Liver (tissue), 9 donors: ENCODE data around the gene DGCR2. TPM values are rescaled to one million over a fixed set of nuclear protein-coding genes. Genes with fewer than 3 reads are reported as not detected.

Experiments
- DNase-seq: peaks from one replicate; pipeline ENCODE4 v3.0.0-alpha.2; 2017; ENCODE audit warnings: low spot score
- H3K27ac ChIP-seq, 2 donors: one replicate each; pipeline ENCODE4 v1.7.0; 2013; ENCODE audit warnings: inconsistent platforms in 2 of 2, low read length in 2 of 2, control low read depth in 1 of 2, low read depth in 1 of 2, mild to moderate bottlenecking in 1 of 2
- H3K27me3 ChIP-seq, 4 donors: one replicate each; pipeline versions ENCODE4 v1.6.1 to v1.7.0; 2013; ENCODE audit warnings: low read length in 3 of 4, inconsistent platforms in 1 of 4, mild to moderate bottlenecking in 1 of 4, moderate library complexity in 1 of 4; ENCODE audit not compliant: control insufficient read depth in 4 of 4, insufficient read depth in 4 of 4
- H3K36me3 ChIP-seq, 4 donors: one replicate each; pipeline versions ENCODE4 v1.6.1 to v1.7.0; 2013; ENCODE audit warnings: low read length in 3 of 4, mild to moderate bottlenecking in 3 of 4, low read depth in 1 of 4, moderate library complexity in 1 of 4; ENCODE audit not compliant: control insufficient read depth in 4 of 4, insufficient read depth in 3 of 4
- H3K4me1 ChIP-seq, 4 donors: one replicate each; pipeline versions ENCODE4 v1.6.1 to v1.7.0; 2013; ENCODE audit warnings: low read length in 3 of 4, mild to moderate bottlenecking in 3 of 4, moderate library complexity in 1 of 4; ENCODE audit not compliant: control insufficient read depth in 4 of 4, insufficient read depth in 4 of 4
- H3K4me3 ChIP-seq, 3 donors: one replicate each; pipeline versions ENCODE4 v1.6.1 to v1.7.0; 2013; ENCODE audit warnings: low read length in 3 of 3, control low read depth in 1 of 3, low read depth in 1 of 3, mild to moderate bottlenecking in 1 of 3
- H3K9ac ChIP-seq, 2 donors: one replicate each; pipeline ENCODE4 v1.7.0; 2013; ENCODE audit warnings: low read length in 2 of 2, mild to moderate bottlenecking in 2 of 2, moderate library complexity in 2 of 2, control low read depth in 1 of 2, low read depth in 1 of 2
- H3K9me3 ChIP-seq, 4 donors: one replicate each; pipeline versions ENCODE4 v1.6.1 to v1.7.0; 2013; ENCODE audit warnings: low read length in 3 of 4; ENCODE audit not compliant: control insufficient read depth in 4 of 4
- EGR1 ChIP-seq, 2 donors: IDR thresholded peaks; 2 replicates each; pipeline ENCODE4 v1.6.1; 2016 to 2018; ENCODE audit warnings: antibody characterized with exemption in 2 of 2, low read depth in 2 of 2
- GABPA ChIP-seq, 2 donors: IDR thresholded peaks in 1 of 2; conservative IDR thresholded peaks in 1 of 2; 2 replicates each; pipeline ENCODE4 v1.6.1; 2016; ENCODE audit warnings: antibody characterized with exemption in 2 of 2, mild to moderate bottlenecking in 1 of 2, moderate library complexity in 1 of 2
- HNF4A ChIP-seq, 2 donors: conservative IDR thresholded peaks; 2 replicates each; pipeline ENCODE4 v1.6.1; 2016; ENCODE audit warnings: antibody characterized with exemption in 2 of 2, mild to moderate bottlenecking in 2 of 2
- JUND ChIP-seq, 2 donors: IDR thresholded peaks; 2 replicates each; pipeline ENCODE4 v1.6.1; 2016; ENCODE audit warnings: antibody characterized with exemption in 2 of 2
- RAD21 ChIP-seq, 2 donors: IDR thresholded peaks; 2 replicates each; pipeline ENCODE4 v1.6.1; 2016; ENCODE audit warnings: antibody characterized with exemption in 2 of 2, mild to moderate bottlenecking in 2 of 2
- RXRA ChIP-seq, 2 donors: IDR thresholded peaks; 2 replicates each; pipeline ENCODE4 v1.6.1; 2017 to 2018; ENCODE audit warnings: antibody characterized with exemption in 2 of 2, mild to moderate bottlenecking in 1 of 2
- SP1 ChIP-seq: IDR thresholded peaks from 2 replicates; pipeline ENCODE4 v1.6.1; 2018; ENCODE audit warnings: antibody characterized with exemption, mild to moderate bottlenecking
- TAF1 ChIP-seq: conservative IDR thresholded peaks from 2 replicates; pipeline ENCODE4 v1.6.1; 2016; ENCODE audit warnings: antibody characterized with exemption, mild to moderate bottlenecking
- YY1 ChIP-seq: IDR thresholded peaks from 2 replicates; pipeline ENCODE4 v1.6.1; 2016; ENCODE audit warnings: antibody characterized with exemption, mild to moderate bottlenecking
- WGBS: extraction: QIAGEN DNeasy Blood & Tissue Kit; methylation state at CpG from one replicate; pipeline ENCODE4 v1.1.7; 2013; 5-methylcytosine and 5-hydroxymethylcytosine counted together
- polyA plus RNA-seq, 2 donors: library from polyadenylated mRNA; stranded (reverse) in 1 of 2; unstranded in 1 of 2; fragments of 200-250 nt in 1 of 2; fragments of >200 nt in 1 of 2; fragmentation: Nextera tagmentation in 1 of 2; extraction: Ambion mirVana in 1 of 2; gene quantifications; one replicate each; pipeline versions ENCODE4 v1.2.1 to v1.2.3, GENCODE V29; 2013 to 2015
- total RNA-seq, 2 donors: library from RNA; depleted of rRNA; stranded (reverse); fragments of >200 nt; gene quantifications; one replicate each; pipeline ENCODE4 v1.2.3, GENCODE V29; 2014
- TF ChIP-seq, protein P1 (sequence below): fragments of 150-350 bp; IDR thresholded peaks from 2 replicates; pipeline ENCODE4 v1.5.1; 2017; ENCODE audit warnings: improper control_type of control experiment, low read depth, low read length; ENCODE audit not compliant: missing input control
- TF ChIP-seq, protein P2 (sequence below): IDR thresholded peaks from 2 replicates; pipeline ENCODE4 v1.6.1; 2016; ENCODE audit warnings: antibody characterized with exemption
- TF ChIP-seq, protein P3 (sequence below): IDR thresholded peaks from 2 replicates; pipeline ENCODE4 v1.6.1; 2016; ENCODE audit warnings: antibody characterized with exemption
- TF ChIP-seq, protein P4 (sequence below): IDR thresholded peaks from 2 replicates; pipeline ENCODE4 v1.6.1; 2016; ENCODE audit warnings: antibody characterized with exemption
- TF ChIP-seq, protein P5 (sequence below): IDR thresholded peaks from 2 replicates; pipeline ENCODE4 v1.6.1; 2016; ENCODE audit warnings: antibody characterized with exemption, mild to moderate bottlenecking
- donor health status: healthy.
- donor health status: healthy.
- donor health status: healthy.
- donor health status: healthy.
- donor health status: healthy.

The DGCR2 gene
- total and polyA plus RNA-seq, 4 donors, result 11.2 to 30.0 (median 21.1) TPM

DNA sequence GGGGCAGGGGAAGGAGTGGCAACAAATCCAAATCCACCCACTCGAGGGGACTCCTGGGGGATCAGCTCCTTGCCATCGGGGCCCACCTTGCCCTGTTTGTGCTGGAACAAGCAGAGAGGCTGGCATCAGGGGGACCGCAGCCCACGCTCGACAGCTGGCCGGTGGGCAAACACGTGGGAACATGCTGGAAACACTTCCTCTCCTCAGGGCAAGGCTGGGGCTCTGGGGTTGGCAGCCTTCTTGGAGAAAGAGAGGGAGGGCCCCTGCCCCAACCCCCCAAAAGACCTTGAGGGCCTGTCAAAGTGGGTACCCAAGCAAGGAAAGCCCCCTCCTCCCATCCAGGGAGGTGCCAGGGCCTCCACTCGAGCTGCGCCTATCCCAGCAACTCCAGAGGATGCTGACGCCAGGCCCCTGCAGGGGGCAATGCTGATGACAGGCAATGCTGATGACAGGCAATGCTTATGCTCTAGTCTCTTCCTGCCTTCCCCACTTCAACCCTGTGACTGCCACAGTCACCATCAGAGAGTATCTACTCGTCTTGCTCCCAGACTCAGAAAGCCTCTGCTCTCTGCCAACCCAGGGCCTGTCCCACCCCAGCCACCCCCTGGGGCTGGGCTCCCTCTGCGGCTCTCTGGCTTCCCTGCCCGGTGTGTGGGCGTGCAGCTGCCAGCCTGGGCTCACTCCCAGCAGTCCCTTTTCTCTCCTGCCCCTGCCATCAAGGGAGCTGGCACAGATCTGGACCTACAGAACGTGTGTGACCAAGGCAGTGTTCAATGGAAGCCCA, 16.2 kb upstream of the DGCR2 start:
- no peak overlapping the region for H3K27ac ChIP-seq
- DNase-seq, result no peak
- no peak overlapping the region for H3K4me3 ChIP-seq
- WGBS, result 95% methylated on average over 15 of the region's 15 CpGs
- H3K4me1 ChIP-seq, result peaks cover 0 to 4% (median 3%) of the 10 kb centered on the region in 4 donors
- no peak for TF ChIP-seq SP1
- TF ChIP-seq, protein P1, sequence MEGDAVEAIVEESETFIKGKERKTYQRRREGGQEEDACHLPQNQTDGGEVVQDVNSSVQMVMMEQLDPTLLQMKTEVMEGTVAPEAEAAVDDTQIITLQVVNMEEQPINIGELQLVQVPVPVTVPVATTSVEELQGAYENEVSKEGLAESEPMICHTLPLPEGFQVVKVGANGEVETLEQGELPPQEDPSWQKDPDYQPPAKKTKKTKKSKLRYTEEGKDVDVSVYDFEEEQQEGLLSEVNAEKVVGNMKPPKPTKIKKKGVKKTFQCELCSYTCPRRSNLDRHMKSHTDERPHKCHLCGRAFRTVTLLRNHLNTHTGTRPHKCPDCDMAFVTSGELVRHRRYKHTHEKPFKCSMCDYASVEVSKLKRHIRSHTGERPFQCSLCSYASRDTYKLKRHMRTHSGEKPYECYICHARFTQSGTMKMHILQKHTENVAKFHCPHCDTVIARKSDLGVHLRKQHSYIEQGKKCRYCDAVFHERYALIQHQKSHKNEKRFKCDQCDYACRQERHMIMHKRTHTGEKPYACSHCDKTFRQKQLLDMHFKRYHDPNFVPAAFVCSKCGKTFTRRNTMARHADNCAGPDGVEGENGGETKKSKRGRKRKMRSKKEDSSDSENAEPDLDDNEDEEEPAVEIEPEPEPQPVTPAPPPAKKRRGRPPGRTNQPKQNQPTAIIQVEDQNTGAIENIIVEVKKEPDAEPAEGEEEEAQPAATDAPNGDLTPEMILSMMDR, result no peak
- TF ChIP-seq, protein P2, sequence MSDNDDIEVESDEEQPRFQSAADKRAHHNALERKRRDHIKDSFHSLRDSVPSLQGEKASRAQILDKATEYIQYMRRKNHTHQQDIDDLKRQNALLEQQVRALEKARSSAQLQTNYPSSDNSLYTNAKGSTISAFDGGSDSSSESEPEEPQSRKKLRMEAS, result no peak
- TF ChIP-seq RXRA (IDR thresholded peaks at IDR 0.05), result no peak
- TF ChIP-seq, protein P3, sequence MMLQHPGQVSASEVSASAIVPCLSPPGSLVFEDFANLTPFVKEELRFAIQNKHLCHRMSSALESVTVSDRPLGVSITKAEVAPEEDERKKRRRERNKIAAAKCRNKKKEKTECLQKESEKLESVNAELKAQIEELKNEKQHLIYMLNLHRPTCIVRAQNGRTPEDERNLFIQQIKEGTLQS, result no peak
- no peak for TF ChIP-seq JUND (IDR thresholded peaks at IDR 0.05)
- TF ChIP-seq EGR1 (IDR thresholded peaks at IDR 0.05; ENCODE audit: low read depth in 2 of 2), result no peak
- no peak for TF ChIP-seq RAD21 (IDR thresholded peaks at IDR 0.05)
- TF ChIP-seq, protein P4, sequence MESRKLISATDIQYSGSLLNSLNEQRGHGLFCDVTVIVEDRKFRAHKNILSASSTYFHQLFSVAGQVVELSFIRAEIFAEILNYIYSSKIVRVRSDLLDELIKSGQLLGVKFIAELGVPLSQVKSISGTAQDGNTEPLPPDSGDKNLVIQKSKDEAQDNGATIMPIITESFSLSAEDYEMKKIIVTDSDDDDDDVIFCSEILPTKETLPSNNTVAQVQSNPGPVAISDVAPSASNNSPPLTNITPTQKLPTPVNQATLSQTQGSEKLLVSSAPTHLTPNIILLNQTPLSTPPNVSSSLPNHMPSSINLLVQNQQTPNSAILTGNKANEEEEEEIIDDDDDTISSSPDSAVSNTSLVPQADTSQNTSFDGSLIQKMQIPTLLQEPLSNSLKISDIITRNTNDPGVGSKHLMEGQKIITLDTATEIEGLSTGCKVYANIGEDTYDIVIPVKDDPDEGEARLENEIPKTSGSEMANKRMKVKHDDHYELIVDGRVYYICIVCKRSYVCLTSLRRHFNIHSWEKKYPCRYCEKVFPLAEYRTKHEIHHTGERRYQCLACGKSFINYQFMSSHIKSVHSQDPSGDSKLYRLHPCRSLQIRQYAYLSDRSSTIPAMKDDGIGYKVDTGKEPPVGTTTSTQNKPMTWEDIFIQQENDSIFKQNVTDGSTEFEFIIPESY, result no peak
- TF ChIP-seq YY1, result no peak
- TF ChIP-seq GABPA (IDR thresholded peaks at IDR 0.05 in 1 of 2, conservative IDR thresholded peaks at IDR 0.05 in 1 of 2), result no peak
- H3K36me3 ChIP-seq, result peaks cover 18 to 76% (median 38%) of the 10 kb centered on the region in 4 donors
- H3K9me3 ChIP-seq, result no peaks in the 10 kb centered on the region
- H3K9ac ChIP-seq, result no peak overlapping the region
- H3K27me3 ChIP-seq, result no peaks in the 10 kb centered on the region

DNA sequence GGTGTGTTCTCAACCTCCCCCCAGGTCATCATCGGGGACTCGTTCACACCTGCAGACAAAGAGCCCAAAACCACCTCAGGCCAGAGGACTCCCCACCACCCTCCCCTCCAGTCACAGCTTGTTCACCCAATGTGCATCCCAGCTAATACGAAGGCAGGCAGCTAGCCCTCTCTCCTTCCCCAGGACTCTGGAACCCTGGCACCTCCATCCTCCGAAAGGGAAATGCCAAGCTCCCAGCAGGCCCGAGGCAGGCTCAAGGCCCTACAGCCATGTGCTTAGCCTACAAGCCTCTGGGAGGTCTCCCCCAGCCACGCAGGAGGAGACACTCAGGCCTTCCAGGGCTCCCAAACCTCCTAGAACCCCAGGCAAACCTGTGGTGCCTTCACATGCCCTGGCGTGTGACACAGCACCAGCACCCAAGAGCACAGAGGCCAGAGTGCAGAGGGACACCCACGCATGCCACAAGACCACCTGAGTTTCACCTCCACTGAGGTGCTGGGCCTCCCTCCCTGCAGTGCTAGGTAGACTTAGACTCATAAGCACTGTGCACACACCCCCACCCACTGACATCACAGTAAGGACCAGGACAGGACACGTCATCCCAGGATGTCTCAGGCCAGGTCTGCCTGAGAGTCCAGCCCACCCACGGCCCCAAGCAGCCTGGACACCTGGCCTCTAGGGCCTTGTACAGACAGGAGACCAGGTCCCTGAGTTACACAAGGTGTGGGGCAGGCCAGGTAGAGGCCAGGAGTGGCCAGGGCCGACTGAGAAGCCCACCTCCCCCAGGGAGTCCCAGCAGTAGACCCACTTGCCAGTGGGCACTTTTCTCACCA, 15.4 kb upstream of the DGCR2 start:
- no peak overlapping the region for H3K4me3 ChIP-seq
- TF ChIP-seq EGR1 (IDR thresholded peaks at IDR 0.05; ENCODE audit: low read depth in 2 of 2), result no peak
- TF ChIP-seq, protein P2, result no peak
- TF ChIP-seq, protein P4, result no peak
- TF ChIP-seq YY1, result no peak
- TF ChIP-seq GABPA (IDR thresholded peaks at IDR 0.05 in 1 of 2, conservative IDR thresholded peaks at IDR 0.05 in 1 of 2), result no peak
- TF ChIP-seq HNF4A (conservative IDR thresholded peaks at IDR 0.05), result no peak
- no peak for TF ChIP-seq TAF1
- TF ChIP-seq, protein P3, result no peak
- TF ChIP-seq, protein P5, sequence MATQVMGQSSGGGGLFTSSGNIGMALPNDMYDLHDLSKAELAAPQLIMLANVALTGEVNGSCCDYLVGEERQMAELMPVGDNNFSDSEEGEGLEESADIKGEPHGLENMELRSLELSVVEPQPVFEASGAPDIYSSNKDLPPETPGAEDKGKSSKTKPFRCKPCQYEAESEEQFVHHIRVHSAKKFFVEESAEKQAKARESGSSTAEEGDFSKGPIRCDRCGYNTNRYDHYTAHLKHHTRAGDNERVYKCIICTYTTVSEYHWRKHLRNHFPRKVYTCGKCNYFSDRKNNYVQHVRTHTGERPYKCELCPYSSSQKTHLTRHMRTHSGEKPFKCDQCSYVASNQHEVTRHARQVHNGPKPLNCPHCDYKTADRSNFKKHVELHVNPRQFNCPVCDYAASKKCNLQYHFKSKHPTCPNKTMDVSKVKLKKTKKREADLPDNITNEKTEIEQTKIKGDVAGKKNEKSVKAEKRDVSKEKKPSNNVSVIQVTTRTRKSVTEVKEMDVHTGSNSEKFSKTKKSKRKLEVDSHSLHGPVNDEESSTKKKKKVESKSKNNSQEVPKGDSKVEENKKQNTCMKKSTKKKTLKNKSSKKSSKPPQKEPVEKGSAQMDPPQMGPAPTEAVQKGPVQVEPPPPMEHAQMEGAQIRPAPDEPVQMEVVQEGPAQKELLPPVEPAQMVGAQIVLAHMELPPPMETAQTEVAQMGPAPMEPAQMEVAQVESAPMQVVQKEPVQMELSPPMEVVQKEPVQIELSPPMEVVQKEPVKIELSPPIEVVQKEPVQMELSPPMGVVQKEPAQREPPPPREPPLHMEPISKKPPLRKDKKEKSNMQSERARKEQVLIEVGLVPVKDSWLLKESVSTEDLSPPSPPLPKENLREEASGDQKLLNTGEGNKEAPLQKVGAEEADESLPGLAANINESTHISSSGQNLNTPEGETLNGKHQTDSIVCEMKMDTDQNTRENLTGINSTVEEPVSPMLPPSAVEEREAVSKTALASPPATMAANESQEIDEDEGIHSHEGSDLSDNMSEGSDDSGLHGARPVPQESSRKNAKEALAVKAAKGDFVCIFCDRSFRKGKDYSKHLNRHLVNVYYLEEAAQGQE, result no peak
- no peak for TF ChIP-seq RXRA (IDR thresholded peaks at IDR 0.05)

More for the DNA sequence above, 15.4 kb upstream of the DGCR2 start:
- 94% methylated on average over 11 of the region's 11 CpGs for WGBS
- Histone ChIP-seq H3K4me1 (no peaks in the 10 kb centered on the region), H3K27ac (no peak overlapping the region), H3K9ac (no peak overlapping the region), H3K9me3 (no peaks in the 10 kb centered on the region), H3K27me3 (no peaks in the 10 kb centered on the region), H3K36me3 (peaks cover 17 to 83% (median 39%) of the 10 kb centered on the region in 4 donors)
- DNase-seq, result no peak
